ENCODE measurements around the gene OST4.

OST4 gene

DNA sequence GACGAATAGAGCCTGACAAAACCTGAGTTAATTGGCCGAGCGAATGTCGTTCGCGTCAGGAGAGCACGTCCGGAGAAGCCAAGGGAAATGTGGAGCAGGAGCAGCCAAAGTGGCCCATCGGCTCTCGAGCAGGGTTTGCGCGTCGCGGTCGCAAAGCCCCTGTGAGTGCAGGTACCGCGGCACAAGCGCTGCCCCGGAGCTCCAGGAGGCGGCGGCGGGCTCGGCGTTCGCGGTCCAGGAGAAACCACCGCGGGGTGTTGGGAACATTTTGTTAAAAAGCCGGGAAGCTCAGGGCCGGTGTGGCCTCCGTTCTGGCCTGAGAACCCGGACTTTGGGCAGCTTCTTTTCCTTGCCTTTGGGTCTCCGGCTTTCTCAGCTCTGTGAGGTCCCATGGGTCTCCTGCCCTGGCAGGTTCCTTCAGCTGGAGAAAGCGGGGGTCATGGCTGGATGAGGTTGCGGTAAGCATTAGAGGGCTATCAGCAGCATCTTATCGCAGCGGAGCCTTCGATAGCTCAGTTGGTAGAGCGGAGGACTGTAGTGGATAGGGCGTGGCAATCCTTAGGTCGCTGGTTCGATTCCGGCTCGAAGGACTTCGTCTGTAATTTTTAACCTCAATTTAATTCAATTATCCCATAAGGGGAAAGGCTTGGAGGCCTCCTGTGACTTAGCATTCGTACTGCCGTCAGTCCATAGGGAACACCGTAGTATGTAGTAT is 21.0 kb downstream of the OST4 start:
- Histone ChIP-seq H3K36me3 (ENCODE audit: insufficient read depth, low read length) (peaks cover 15% of the 10 kb centered on the region), H3K27ac (peak overlapping the region; percentile 97), H3K4me3 (peak overlapping the region; percentile 95), H3K9ac (ENCODE audit: insufficient read length) (peak overlapping the region; percentile 81), H3K9me3 (ENCODE audit: low read depth, low read length) (no peaks in the 10 kb centered on the region)
- no peak for TF ChIP-seq EZH2 (IDR thresholded peaks at IDR 0.05)
- 0 out of 2 replicates have a peak, but pooled peaks have one; percentile 8 for TF ChIP-seq POLR2AphosphoS5 (IDR thresholded peaks at IDR 0.05; ENCODE audit: borderline replicate concordance, low read depth, low read length)
- DNase-seq (ENCODE audit: low read depth, low spot score), result peak; percentile 97

DNA sequence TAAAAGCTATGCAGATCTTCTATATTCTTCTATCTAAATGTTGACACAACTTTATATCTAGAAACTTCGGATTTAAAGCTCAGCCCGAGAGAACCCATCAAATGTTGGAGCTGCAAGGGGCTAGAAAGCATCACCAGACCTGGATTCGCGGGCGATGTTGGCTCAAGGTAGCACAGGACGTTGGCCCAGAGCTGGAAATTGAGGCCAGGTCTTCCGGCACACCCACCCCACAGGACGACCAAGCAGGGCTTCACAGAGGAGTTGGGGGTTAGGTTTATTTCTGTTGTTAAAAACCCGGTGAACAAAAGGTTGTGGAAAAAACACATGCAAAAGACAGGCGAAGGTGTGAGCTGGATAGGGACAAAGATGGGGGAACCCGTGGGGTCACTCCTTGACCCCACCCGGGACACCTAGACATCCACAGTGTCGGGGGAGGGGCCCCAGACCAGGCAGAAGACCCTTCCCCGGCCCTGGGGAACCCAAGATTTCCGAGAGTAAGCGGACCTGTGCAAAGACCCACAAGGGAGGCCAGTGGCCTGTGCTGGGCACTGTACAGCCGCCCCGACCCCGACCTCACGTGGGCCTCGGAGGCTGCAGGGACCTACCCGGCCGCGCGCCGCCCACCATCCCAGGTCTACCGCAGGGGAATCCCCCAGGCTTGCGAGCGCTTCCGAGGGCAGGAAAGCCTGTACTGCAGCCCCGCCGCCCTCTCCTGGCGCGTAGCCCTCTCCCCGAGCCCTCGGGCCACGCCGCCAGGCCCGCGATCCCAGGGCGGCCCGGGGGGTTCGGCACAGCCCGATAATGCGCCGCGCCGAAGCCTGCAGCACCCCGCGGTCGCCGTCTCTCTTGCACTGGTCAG is 21.8 kb downstream of the OST4 start:
- TF ChIP-seq EZH2 (IDR thresholded peaks at IDR 0.05) (no peak), FOXP2 (optimal IDR thresholded peaks at IDR 0.05; ENCODE audit: control extremely low read depth, extremely low read length, insufficient read depth) (no peak), POLR2AphosphoS5 (IDR thresholded peaks at IDR 0.05; ENCODE audit: borderline replicate concordance, low read depth, low read length) (0 out of 2 replicates have a peak, but pooled peaks have one; percentile 2)
- Histone ChIP-seq H3K36me3 (ENCODE audit: insufficient read depth, low read length) (peaks cover 7% of the 10 kb centered on the region), H3K4me3 (peak overlapping the region; percentile 95), H3K9me3 (ENCODE audit: low read depth, low read length) (no peaks in the 10 kb centered on the region), H3K27ac (peak overlapping the region; percentile 73), H3K9ac (ENCODE audit: insufficient read length) (peak overlapping the region; percentile 81)
- DNase-seq (ENCODE audit: low read depth, low spot score), result no peak

DNA sequence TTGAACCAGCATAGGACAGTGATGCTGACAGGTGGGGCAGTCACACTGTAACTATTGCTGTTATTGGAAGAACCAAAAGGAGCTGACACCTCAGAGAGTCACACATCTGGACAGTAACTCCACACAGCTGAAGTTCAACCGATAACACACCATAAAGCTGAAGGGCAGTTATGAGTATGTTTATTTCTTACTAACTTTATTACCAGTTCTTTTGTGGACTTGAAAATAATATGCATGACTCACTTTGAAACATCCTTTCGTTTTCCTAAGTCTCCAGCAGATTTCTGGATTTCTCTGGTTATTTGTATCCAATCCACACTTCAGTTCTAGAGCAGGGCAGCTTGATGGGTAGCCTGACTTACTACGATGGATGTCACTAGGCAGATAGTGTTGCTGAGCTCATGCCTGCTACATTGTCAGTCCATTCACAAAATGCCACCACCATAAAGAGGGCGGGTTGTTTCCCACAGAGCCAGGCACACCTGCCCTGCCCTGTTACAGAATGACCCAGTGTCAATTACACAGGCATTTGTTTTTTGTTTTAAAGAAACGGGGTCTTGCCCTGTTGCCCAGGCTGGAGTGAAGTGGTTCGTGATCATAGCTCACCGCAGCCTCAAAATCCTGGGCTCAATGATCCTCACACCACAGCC is 28.3 kb downstream of the OST4 start:
- DNase-seq (ENCODE audit: low read depth, low spot score), result no peak
- Histone ChIP-seq H3K36me3 (ENCODE audit: insufficient read depth, low read length) (peaks cover 38% of the 10 kb centered on the region), H3K27ac (no peak overlapping the region)

DNA sequence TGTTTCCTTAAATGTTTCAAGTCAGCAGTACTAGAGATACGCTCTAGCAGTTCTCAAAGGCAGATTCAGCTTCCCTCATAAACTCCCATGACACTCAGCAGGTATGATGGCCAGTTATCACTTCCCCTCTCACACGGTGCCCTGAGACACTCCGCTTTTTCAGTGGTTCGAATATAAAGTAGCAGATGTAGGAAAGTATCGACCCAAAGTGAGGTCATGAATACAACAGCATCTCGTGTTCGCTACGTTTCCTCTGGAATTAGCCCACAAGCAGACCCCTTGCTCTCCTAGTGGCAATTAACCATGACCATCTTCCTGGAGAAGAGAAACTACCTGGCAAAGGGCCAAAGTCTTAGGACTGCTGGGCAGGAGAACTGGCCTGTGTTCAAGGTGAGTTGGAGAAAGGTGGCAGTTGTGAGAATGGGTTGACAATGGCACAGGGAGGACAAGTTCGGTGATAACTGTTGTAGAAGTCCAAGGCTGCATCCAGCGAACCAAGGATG is 29.2 kb downstream of the OST4 start:
- H3K27ac ChIP-seq, result no peak overlapping the region
- TF ChIP-seq EZH2 (IDR thresholded peaks at IDR 0.05) (no peak), POLR2AphosphoS5 (IDR thresholded peaks at IDR 0.05; ENCODE audit: borderline replicate concordance, low read depth, low read length) (peak; percentile 19; the same call in 1 of the 2 replicates)
- no peak for DNase-seq (ENCODE audit: low read depth, low spot score)
- H3K9ac ChIP-seq (ENCODE audit: insufficient read length), result no peak overlapping the region
- H3K36me3 ChIP-seq (ENCODE audit: insufficient read depth, low read length), result peaks cover 47% of the 10 kb centered on the region
- no peaks in the 10 kb centered on the region for H3K9me3 ChIP-seq (ENCODE audit: low read depth, low read length)
- H3K4me3 ChIP-seq, result no peak overlapping the region

More for the DNA sequence above, 28.3 kb downstream of the OST4 start:
- Histone ChIP-seq H3K9ac (ENCODE audit: insufficient read length) (no peak overlapping the region), H3K9me3 (ENCODE audit: low read depth, low read length) (no peaks in the 10 kb centered on the region), H3K4me3 (no peak overlapping the region)
- TF ChIP-seq FOXP2 (optimal IDR thresholded peaks at IDR 0.05; ENCODE audit: control extremely low read depth, extremely low read length, insufficient read depth), result no peak
- no peak for TF ChIP-seq POLR2AphosphoS5 (IDR thresholded peaks at IDR 0.05; ENCODE audit: borderline replicate concordance, low read depth, low read length)
- no peak for TF ChIP-seq EZH2 (IDR thresholded peaks at IDR 0.05)

DNA sequence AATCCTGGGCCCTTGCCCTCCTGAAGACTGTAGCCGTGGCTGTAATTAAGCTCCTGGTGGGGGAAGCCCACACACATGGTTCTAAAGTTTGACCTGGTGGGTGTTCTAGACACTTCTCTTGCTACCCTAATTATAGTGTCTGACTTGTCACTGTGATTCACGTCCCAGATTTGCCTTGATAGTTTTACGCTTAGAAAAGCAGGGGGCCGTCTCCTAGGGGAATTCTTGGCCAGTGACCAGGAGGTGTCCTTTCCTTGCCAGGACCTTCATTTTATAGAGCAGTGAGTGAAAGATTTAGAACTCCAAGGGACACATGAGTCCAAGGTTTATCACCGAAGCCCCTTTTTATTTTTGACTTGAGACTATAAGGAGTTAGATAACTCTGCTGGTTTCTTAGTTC is 29.7 kb downstream of the OST4 start:
- no peak overlapping the region; the same call in 1 of the 2 replicates for H3K27ac ChIP-seq
- H3K9me3 ChIP-seq (ENCODE audit: low read depth, low read length), result no peaks in the 10 kb centered on the region
- H3K36me3 ChIP-seq (ENCODE audit: insufficient read depth, low read length), result peaks cover 51% of the 10 kb centered on the region
- no peak for DNase-seq (ENCODE audit: low read depth, low spot score)
- H3K9ac ChIP-seq (ENCODE audit: insufficient read length), result no peak overlapping the region
- no peak overlapping the region for H3K4me3 ChIP-seq
- no peak for TF ChIP-seq EZH2 (IDR thresholded peaks at IDR 0.05)
- no peak for TF ChIP-seq POLR2AphosphoS5 (IDR thresholded peaks at IDR 0.05; ENCODE audit: borderline replicate concordance, low read depth, low read length)
- TF ChIP-seq FOXP2 (optimal IDR thresholded peaks at IDR 0.05; ENCODE audit: control extremely low read depth, extremely low read length, insufficient read depth), result no peak

DNA sequence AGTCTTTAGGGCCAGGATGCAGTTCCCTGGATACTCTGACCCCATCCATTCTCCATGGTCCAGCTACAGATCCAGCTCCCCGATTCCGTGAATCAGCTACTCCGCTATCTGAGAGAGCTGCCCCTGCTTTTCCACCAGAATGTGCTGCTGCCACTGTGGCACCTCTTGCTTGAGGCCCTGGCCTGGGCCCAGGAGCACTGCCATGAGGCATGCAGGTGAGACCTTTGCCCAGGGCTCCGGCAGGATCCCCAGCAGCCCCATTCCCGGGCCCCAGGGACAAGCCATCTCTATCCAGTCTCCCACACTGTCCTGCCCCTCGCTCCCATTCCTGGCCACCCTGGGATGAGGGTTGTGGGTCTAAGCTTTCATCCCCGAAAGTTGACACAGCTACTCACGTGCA is 31.2 kb downstream of the OST4 start:
- Histone ChIP-seq H3K9ac (ENCODE audit: insufficient read length) (no peak overlapping the region), H3K9me3 (ENCODE audit: low read depth, low read length) (no peaks in the 10 kb centered on the region), H3K36me3 (ENCODE audit: insufficient read depth, low read length) (peaks cover 66% of the 10 kb centered on the region), H3K4me3 (no peak overlapping the region), H3K27ac (no peak overlapping the region)
- TF ChIP-seq FOXP2 (optimal IDR thresholded peaks at IDR 0.05; ENCODE audit: control extremely low read depth, extremely low read length, insufficient read depth), result no peak
- no peak for TF ChIP-seq POLR2AphosphoS5 (IDR thresholded peaks at IDR 0.05; ENCODE audit: borderline replicate concordance, low read depth, low read length)
- TF ChIP-seq EZH2 (IDR thresholded peaks at IDR 0.05), result no peak
- no peak for DNase-seq (ENCODE audit: low read depth, low spot score)

DNA sequence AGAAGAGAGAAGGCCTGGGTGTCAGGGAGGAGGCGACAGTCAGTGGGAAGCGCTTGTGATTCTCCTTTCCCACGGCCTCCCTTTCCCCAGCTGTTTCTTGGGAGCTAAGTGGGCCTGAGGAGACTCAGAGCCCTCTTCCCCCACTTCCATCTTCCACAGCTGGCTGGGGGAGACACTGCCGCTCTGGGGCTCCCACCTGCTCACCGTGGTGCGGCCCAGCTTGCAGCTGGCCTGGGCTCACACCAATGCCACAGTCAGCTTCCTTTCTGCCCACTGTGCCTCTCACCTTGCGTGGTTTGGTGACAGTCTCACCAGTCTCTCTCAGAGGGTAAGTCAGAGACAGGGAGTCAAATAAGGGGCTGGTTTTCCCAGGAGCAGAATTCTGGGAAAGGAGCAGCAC is 31.6 kb downstream of the OST4 start:
- Histone ChIP-seq H3K36me3 (ENCODE audit: insufficient read depth, low read length) (peaks cover 70% of the 10 kb centered on the region), H3K9ac (ENCODE audit: insufficient read length) (no peak overlapping the region), H3K9me3 (ENCODE audit: low read depth, low read length) (no peaks in the 10 kb centered on the region), H3K27ac (no peak overlapping the region), H3K4me3 (no peak overlapping the region)
- no peak for DNase-seq (ENCODE audit: low read depth, low spot score)
- no peak for TF ChIP-seq FOXP2 (optimal IDR thresholded peaks at IDR 0.05; ENCODE audit: control extremely low read depth, extremely low read length, insufficient read depth)
- no peak for TF ChIP-seq EZH2 (IDR thresholded peaks at IDR 0.05)
- TF ChIP-seq POLR2AphosphoS5 (IDR thresholded peaks at IDR 0.05; ENCODE audit: borderline replicate concordance, low read depth, low read length), result no peak

DNA sequence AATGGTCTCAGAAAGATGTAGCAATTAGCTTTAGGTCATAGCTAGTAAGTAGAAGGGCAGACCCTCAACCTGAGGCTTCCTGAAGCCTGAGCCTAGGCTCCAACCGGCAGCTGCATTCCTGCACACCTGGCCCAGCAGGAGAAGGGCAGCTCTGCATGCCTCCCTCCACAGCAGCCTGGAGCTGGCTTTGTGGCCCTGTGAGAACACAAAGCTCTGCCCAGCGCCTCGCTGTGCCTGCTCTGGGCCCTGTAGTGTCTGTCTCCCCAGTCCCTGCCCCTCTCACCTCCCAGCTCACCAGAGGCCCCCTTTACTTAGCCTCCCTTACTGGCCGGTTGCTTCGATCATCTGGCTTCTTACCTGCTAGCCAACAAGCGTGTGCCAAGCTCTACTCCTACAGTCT is 32.0 kb downstream of the OST4 start:
- TF ChIP-seq FOXP2 (optimal IDR thresholded peaks at IDR 0.05; ENCODE audit: control extremely low read depth, extremely low read length, insufficient read depth) (no peak), EZH2 (IDR thresholded peaks at IDR 0.05) (no peak), POLR2AphosphoS5 (IDR thresholded peaks at IDR 0.05; ENCODE audit: borderline replicate concordance, low read depth, low read length) (no peak)
- H3K9ac ChIP-seq (ENCODE audit: insufficient read length), result no peak overlapping the region
- H3K9me3 ChIP-seq (ENCODE audit: low read depth, low read length), result no peaks in the 10 kb centered on the region
- no peak overlapping the region for H3K27ac ChIP-seq
- no peak overlapping the region for H3K4me3 ChIP-seq
- peaks cover 70% of the 10 kb centered on the region for H3K36me3 ChIP-seq (ENCODE audit: insufficient read depth, low read length)
- no peak for DNase-seq (ENCODE audit: low read depth, low spot score)
